RWPE2 (cell line): Measurements from ENCODE around the gene ZNF536.
"Not testable (repeated sequence)": the region's sequence is repeated elsewhere in the genome, so short reads cannot be mapped to it uniquely, and the experiment has no call there.

Experiments
- ATAC-seq: fragments of 200-7000 bp; cut with Tn5 transposase; 3 replicates; pipeline ENCODE4 v1.9.1; 2021; ENCODE audit warnings: low read depth
- DNase-seq: peaks from one replicate; pipeline ENCODE4 v3.0.0-alpha.2; 2020; ENCODE audit warnings: low spot score
- H3K27ac ChIP-seq: fragments of 450-650 bp; 2 replicates; pipeline ENCODE4 v1.5.1; 2017; ENCODE audit warnings: mild to moderate bottlenecking; ENCODE audit not compliant: poor library complexity, severe bottlenecking
- H3K27me3 ChIP-seq: fragments of 250-450 bp; sonication (Bioruptor Pico); 2 replicates; pipeline ENCODE4 v1.5.1; 2021; ENCODE audit warnings: mild to moderate bottlenecking, moderate library complexity; ENCODE audit not compliant: insufficient read depth, poor library complexity, severe bottlenecking
- H3K36me3 ChIP-seq: fragments of 250-450 bp; sonication (Bioruptor Pico); 2 replicates; pipeline ENCODE4 v1.5.1; 2020; ENCODE audit warnings: low read depth, mild to moderate bottlenecking, moderate library complexity
- H3K4me1 ChIP-seq: fragments of 250-450 bp; sonication (Bioruptor Pico); 2 replicates; pipeline ENCODE4 v1.5.1; 2021; ENCODE audit warnings: mild to moderate bottlenecking, moderate library complexity; ENCODE audit not compliant: insufficient read depth, poor library complexity, severe bottlenecking
- H3K4me3 ChIP-seq: fragments of 250-450 bp; sonication (Bioruptor Pico); 2 replicates; pipeline ENCODE4 v1.5.1; 2021; ENCODE audit warnings: mild to moderate bottlenecking, moderate library complexity; ENCODE audit not compliant: severe bottlenecking
- H3K9me3 ChIP-seq: fragments of 250-450 bp; sonication (Bioruptor Pico); 2 replicates; pipeline ENCODE4 v1.5.1; 2021; ENCODE audit warnings: mild to moderate bottlenecking, moderate library complexity; ENCODE audit not compliant: severe bottlenecking
- CTCF ChIP-seq: fragments of 450-650 bp; IDR thresholded peaks from one replicate; pipeline ENCODE4 v1.5.1; 2017; ENCODE audit warnings: mild to moderate bottlenecking, moderate library complexity; ENCODE audit not compliant: poor library complexity, severe bottlenecking

The ZNF536 gene

GRCh38 chr19:30457484-30457883 lies 85.3 kb downstream of the ZNF536 start:
- H3K36me3 ChIP-seq, result no peaks in the 10 kb centered on the region
- ATAC-seq, result no peak
- no peaks in the 10 kb centered on the region for H3K9me3 ChIP-seq
- no peak overlapping the region for H3K27ac ChIP-seq
- TF ChIP-seq CTCF, result no peak
- no peak overlapping the region for H3K4me3 ChIP-seq
- DNase-seq, result no peak
- no peaks in the 10 kb centered on the region for H3K4me1 ChIP-seq
- peaks cover 7% of the 10 kb centered on the region for H3K27me3 ChIP-seq

GRCh38 chr19:30459859-30460258 lies 87.7 kb downstream of the ZNF536 start:
- ATAC-seq (no peak), DNase-seq (no peak)
- H3K9me3 ChIP-seq, result no peaks in the 10 kb centered on the region
- no peak overlapping the region for H3K4me3 ChIP-seq
- H3K27ac ChIP-seq, result no peak overlapping the region
- no peaks in the 10 kb centered on the region for H3K27me3 ChIP-seq
- no peaks in the 10 kb centered on the region for H3K36me3 ChIP-seq
- TF ChIP-seq CTCF, result no peak
- H3K4me1 ChIP-seq, result no peaks in the 10 kb centered on the region

GRCh38 chr19:30464162-30464561 lies 92.0 kb downstream of the ZNF536 start:
- TF ChIP-seq CTCF, result no peak
- H3K27ac ChIP-seq, result no peak overlapping the region
- DNase-seq (no peak), ATAC-seq (no peak)
- no peaks in the 10 kb centered on the region for H3K4me1 ChIP-seq
- no peaks in the 10 kb centered on the region for H3K9me3 ChIP-seq
- no peaks in the 10 kb centered on the region for H3K27me3 ChIP-seq
- H3K4me3 ChIP-seq, result no peak overlapping the region
- no peaks in the 10 kb centered on the region for H3K36me3 ChIP-seq

GRCh38 chr19:30466598-30466997 lies 94.4 kb downstream of the ZNF536 start:
- H3K36me3 ChIP-seq, H3K4me3 ChIP-seq, DNase-seq, H3K4me1 ChIP-seq, ATAC-seq, H3K27ac ChIP-seq, H3K9me3 ChIP-seq, H3K27me3 ChIP-seq: not testable (repeated sequence)

- H3K27me3 ChIP-seq, result no peaks in the 10 kb centered on the region
- H3K4me3 ChIP-seq, result no peak overlapping the region
- H3K36me3 ChIP-seq, result no peaks in the 10 kb centered on the region
- no peak overlapping the region for H3K27ac ChIP-seq
- no peaks in the 10 kb centered on the region for H3K4me1 ChIP-seq
- DNase-seq, result no peak
- TF ChIP-seq CTCF, result no peak
- ATAC-seq, result no peak
- H3K9me3 ChIP-seq, result no peaks in the 10 kb centered on the region
Observed at GRCh38 chr19:30467239-30467638, 95.1 kb downstream of the ZNF536 start.
